ENCODE results near the gene BHLHE40. TPM values are rescaled to one million over a fixed set of nuclear protein-coding genes. Genes with fewer than 3 reads are reported as not detected.

The BHLHE40 gene
- total RNA-seq, 1 experiment from 2014 or later: 3.5 TPM

- no peak for TF ChIP-seq CTCF (conservative IDR thresholded peaks at IDR 0.05; ENCODE audit: low read depth, low read length)
- no TSS peak for BruUV-seq (replicated peaks)
- ChIA-PET CTCF (no interaction called here), POLR2A (ENCODE audit: low non-redundant PET) (no interaction called here)
- intact Hi-C loops (cut with micrococcal nuclease; ENCODE audit: unreplicated experiment): no loop called here
- H3K4me1 ChIP-seq (ENCODE audit: insufficient read depth, low read length, poor library complexity, severe bottlenecking): no peaks in the 10 kb centered on the region
- no peak overlapping the region for H3K4me3 ChIP-seq (ENCODE audit: low read depth, low read length, poor library complexity, severe bottlenecking)
- H3K27ac ChIP-seq (ENCODE audit: low read depth, low read length, poor library complexity, severe bottlenecking): no peak overlapping the region
- no peak for DNase-seq (ENCODE audit: low spot score)
- H3K27me3 ChIP-seq (replicated peaks; ENCODE audit: insufficient read depth, low read depth, low read length, poor library complexity): no peaks in the 10 kb centered on the region
- H3K9me3 ChIP-seq (ENCODE audit: low read depth, low read length, poor library complexity, severe bottlenecking): no peaks in the 10 kb centered on the region
- no peaks in the 10 kb centered on the region for H3K36me3 ChIP-seq (ENCODE audit: insufficient read depth, low read length, poor library complexity, severe bottlenecking)
Measured at GRCh38 chr3:5007873-5008272, 28.6 kb downstream of the BHLHE40 start.

GRCh38 chr3:5009506-5010109 is 30.4 kb downstream of the BHLHE40 start:
- DNase-seq (ENCODE audit: low spot score): no peak
- H3K4me3 ChIP-seq (ENCODE audit: low read depth, low read length, poor library complexity, severe bottlenecking): no peak overlapping the region
- H3K9me3 ChIP-seq (ENCODE audit: low read depth, low read length, poor library complexity, severe bottlenecking): no peaks in the 10 kb centered on the region
- intact Hi-C loops (cut with micrococcal nuclease; ENCODE audit: unreplicated experiment): no loop called here
- BruUV-seq (replicated peaks): no TSS peak
- H3K27me3 ChIP-seq (replicated peaks; ENCODE audit: insufficient read depth, low read depth, low read length, poor library complexity): no peaks in the 10 kb centered on the region
- H3K36me3 ChIP-seq (ENCODE audit: insufficient read depth, low read length, poor library complexity, severe bottlenecking): no peaks in the 10 kb centered on the region
- no peak for TF ChIP-seq EZH2 (IDR thresholded peaks at IDR 0.05; ENCODE audit: borderline replicate concordance, low read depth, low read length, poor library complexity, severe bottlenecking)
- TF ChIP-seq CTCF (conservative IDR thresholded peaks at IDR 0.05; ENCODE audit: low read depth, low read length): no peak
- H3K4me1 ChIP-seq (ENCODE audit: insufficient read depth, low read length, poor library complexity, severe bottlenecking): no peaks in the 10 kb centered on the region
- ChIA-PET CTCF (no interaction called here), POLR2A (ENCODE audit: low non-redundant PET) (no interaction called here)
- H3K27ac ChIP-seq (ENCODE audit: low read depth, low read length, poor library complexity, severe bottlenecking): no peak overlapping the region

- POLR2A ChIA-PET (ENCODE audit: low non-redundant PET): no interaction called here
- H3K36me3 ChIP-seq (ENCODE audit: insufficient read depth, low read length, poor library complexity, severe bottlenecking): no peaks in the 10 kb centered on the region
- no peak for DNase-seq (ENCODE audit: low spot score)
- H3K4me3 ChIP-seq (ENCODE audit: low read depth, low read length, poor library complexity, severe bottlenecking): no peak overlapping the region
- CTCF ChIA-PET: no interaction called here
- H3K9me3 ChIP-seq (ENCODE audit: low read depth, low read length, poor library complexity, severe bottlenecking): no peaks in the 10 kb centered on the region
- no TSS peak for BruUV-seq (replicated peaks)
- no peaks in the 10 kb centered on the region for H3K4me1 ChIP-seq (ENCODE audit: insufficient read depth, low read length, poor library complexity, severe bottlenecking)
- H3K27ac ChIP-seq (ENCODE audit: low read depth, low read length, poor library complexity, severe bottlenecking): no peak overlapping the region
- TF ChIP-seq EZH2 (IDR thresholded peaks at IDR 0.05; ENCODE audit: borderline replicate concordance, low read depth, low read length, poor library complexity, severe bottlenecking) (no peak), CTCF (conservative IDR thresholded peaks at IDR 0.05; ENCODE audit: low read depth, low read length) (no peak)
- intact Hi-C loops (cut with micrococcal nuclease; ENCODE audit: unreplicated experiment): no loop called here
- no peaks in the 10 kb centered on the region for H3K27me3 ChIP-seq (replicated peaks; ENCODE audit: insufficient read depth, low read depth, low read length, poor library complexity)
Measured at GRCh38 chr3:5010140-5010539, 30.9 kb downstream of the BHLHE40 start.
